ENCODE measurements around the gene TENM3.
"Not testable (repeated sequence)": the region's sequence is repeated elsewhere in the genome, so short reads cannot be mapped to it uniquely, and the experiment has no call there.

Gene TENM3

DNA sequence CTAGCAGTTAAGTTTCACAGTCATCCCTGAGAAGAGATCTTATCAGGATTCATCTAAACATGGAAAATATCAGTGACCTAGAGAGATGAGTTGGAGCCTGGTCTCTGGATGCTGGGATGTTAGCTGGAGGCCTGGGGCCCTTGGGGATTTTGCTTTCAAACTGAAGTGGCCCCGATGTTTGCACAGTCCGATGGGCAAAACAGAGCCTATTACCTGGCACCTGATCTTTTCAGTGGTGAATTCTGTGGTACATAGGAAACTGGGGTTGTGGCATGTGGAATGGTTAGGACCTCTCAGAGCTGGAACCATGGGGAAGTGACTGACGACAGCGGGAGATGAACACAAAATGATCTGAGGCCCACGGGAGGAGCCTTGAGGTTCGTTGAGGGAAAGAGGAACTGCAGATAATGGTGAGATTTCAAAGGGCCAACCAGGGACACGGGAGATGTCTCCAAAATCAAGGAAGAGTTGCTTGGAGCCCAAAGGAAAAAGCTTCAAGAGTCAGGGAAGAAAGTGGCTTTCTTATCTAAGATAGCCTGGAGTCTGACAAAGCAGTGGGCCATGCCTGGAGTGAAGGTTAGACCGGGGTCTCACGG lies 17.8 kb upstream of the TENM3 start:
- in situ Hi-C loops (cut with MboI; ENCODE audit: low sequenced_read_pairs) = no loop called here

DNA sequence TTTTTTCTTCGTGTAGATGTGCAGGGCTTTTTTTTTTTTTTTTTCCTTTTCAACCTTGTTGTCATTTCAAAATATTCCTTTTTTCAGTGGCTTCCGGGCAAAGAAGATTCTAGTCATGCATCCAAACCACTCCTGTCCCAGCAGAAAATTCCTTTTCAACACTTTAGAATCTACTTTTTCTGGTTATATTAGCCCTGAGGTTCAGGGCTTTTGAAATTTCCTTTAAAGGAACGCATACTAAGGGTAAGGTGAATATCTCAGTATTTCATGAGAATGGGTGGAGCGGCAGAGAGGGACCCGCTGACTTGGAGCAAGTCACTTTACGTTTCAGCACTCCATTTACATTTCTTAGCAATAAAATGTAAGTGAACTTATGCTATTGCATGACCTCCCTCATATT lies 15.6 kb upstream of the TENM3 start:
- in situ Hi-C loops (cut with MboI; ENCODE audit: low sequenced_read_pairs) = no loop called here

DNA sequence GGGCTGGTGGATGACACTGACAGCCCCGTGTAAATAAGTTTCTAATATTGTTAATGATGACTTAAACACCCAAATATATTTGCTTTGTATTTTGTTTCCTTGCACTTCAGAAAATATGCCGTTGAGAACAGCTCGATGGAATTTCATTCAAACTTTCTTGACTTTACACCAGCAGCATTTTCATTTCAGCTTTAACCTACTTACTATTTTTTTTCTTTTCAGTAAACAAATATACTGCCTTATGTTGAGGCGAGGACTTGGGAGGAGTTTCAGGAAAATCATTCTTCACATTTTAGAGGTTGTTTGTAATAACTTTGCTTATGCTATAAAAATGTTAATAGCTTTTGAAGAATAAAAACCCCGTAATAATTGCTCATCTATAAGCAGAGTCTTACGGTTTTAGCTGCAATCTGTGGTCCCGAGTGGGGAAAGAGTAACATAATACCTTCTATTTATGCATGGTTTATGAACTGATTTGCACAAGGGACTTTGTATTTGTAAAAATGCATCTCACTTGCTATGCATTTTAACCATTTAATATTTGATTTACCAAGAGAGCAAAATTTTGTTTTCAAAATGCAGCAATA lies 14.1 kb upstream of the TENM3 start:
- in situ Hi-C loops (cut with MboI; ENCODE audit: low sequenced_read_pairs) = no loop called here

DNA sequence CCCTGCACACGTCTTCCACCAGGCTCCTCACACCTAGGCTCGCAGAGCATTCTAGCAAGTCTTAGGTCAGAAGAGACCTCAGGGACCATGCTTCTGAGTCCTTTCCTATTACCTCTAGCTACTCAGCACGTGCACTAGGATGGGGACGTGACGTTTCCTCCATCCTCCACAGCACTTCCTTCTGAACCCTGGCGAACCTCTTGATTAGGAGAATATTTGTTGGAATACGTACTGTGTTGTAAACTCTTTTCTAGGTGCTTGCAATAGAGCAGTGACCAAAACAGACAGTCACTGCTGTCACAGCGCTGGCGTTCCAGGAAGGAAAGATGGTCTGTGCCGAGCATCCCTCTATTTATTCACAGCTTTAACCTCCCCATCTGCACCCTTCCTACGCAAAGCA lies 12.9 kb upstream of the TENM3 start:
- in situ Hi-C loops (cut with MboI; ENCODE audit: low sequenced_read_pairs) = no loop called here

DNA sequence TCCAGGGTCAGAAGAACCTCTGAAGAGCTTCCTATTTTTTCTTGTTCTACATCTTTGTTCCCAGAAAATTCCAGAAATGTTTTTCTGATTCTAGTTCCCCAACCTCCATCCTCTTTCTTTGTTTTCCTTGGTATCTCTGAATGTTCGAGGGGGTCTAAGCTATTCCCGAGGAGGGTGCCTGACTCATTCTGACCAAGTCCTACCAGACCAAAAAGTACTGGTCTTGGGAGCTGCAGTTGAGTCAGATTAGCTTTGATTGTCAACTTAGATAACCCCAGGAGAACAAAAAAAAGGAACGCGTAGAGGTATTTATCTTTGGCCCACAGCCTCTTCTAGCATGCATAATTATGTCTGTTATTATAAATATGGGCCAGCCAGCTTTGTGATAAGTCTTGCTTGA lies 12.1 kb upstream of the TENM3 start:
- in situ Hi-C loops (cut with MboI; ENCODE audit: low sequenced_read_pairs) = no loop called here

DNA sequence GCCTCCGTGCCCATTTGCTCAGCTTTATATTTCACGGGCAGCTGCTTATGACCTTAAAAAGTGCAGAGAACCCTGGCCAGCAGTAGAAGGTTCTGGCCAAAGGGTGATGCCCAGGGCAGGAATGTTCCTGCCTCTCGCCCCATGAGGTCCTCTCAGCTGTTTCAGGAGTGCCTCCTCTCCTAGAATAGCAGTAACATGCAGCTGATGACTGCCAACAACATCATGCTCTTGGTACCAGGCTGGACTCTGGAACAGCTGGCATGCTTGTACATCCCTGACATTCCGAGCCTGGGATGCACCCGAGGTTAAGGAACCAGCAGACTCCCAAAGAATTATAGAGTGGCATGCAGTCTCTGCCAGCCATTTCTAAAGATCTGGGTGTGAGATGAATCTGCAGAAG lies 11.7 kb upstream of the TENM3 start:
- in situ Hi-C loops (cut with MboI; ENCODE audit: low sequenced_read_pairs) = no loop called here

DNA sequence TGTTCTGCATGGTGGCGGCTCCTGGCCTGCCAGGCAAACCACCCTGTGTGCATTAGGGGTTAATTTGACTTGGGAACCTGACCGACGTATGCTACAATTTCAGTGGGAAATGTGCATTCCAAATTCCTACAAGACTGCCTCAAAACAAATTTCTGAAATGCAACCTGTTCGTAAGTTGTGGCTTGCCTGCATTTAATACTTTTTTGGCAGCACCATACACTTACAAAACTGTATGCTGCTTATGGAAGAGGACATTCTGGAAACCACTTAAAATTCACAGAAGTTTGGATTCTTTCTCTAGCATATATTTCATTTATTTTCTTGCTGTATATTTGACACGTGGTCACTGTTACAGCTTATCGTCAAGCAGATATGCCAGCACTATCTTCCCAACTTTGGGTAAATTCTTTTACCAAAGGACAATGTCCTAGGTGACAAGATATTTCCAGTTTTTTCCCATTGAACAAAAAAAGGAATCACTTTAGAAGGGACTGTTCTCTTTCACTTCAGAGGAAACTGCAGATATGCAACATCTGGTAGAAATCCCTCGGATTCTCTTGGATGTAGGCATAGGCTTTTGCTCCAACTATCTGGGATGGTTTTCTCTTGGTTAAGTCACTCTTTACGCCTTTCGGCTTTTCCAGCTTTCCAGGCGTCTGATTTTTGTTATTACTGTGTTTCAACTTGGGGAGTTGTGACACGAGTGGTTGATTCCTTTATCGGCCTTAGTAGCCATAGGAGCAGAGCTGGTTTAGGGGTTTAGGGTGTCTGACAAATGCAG lies 9.7 kb upstream of the TENM3 start:
- in situ Hi-C loops (cut with MboI; ENCODE audit: low sequenced_read_pairs) = no loop called here

DNA sequence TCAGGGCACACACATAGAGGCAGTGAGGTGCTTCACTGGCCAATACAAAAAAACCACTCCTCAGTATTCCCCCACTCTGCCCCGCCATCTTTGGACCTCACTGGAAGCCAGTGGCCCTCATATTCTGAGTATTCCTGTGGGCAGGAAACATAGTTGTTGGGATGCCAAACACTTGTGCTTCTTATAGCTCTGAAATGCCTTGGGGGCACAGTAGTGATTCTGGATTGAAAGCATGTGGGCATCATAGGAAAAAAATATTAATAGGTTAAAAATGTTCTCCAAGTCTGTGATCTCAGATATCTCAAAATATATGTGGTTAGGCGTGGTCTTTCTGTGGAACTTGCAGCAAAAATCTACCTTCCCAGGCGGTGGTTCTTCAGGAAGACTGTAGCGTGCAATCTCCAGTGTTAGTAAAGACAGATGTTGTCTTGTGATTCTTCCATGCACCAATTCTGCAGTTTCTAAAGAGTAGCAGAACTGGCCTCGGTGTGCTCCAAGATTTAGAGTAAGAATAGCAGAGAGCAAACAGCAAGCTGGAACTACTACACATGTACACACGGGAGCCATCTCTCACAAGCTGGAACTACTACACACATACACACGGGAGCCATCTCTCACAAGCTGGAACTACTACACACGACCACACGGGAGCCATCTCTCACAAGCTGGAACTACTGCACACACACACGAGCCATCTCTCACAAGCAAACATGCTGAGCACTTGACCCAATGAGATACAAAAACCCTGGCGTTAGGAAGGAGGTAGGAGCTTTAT lies 8.0 kb upstream of the TENM3 start:
- in situ Hi-C loops (cut with MboI; ENCODE audit: low sequenced_read_pairs) = no loop called here

DNA sequence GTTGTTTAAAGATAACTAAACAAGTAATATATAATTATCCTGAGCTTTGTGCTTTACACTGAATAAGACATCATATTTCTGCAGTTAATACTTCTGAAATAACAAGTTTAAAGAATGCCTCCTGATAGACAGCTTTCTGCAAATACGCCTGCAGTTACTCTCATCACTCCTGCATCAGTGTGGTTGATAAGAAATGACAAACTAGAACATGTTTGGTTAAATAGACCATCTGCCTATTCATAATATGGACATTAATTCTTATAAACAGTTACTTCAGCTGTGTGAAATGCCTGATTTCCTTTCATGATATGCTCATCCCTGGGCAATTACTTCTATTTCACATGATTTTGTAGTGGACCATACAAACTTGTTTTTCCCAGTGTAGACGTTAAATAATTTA lies 7.0 kb upstream of the TENM3 start:
- in situ Hi-C loops (cut with MboI; ENCODE audit: low sequenced_read_pairs) = no loop called here

DNA sequence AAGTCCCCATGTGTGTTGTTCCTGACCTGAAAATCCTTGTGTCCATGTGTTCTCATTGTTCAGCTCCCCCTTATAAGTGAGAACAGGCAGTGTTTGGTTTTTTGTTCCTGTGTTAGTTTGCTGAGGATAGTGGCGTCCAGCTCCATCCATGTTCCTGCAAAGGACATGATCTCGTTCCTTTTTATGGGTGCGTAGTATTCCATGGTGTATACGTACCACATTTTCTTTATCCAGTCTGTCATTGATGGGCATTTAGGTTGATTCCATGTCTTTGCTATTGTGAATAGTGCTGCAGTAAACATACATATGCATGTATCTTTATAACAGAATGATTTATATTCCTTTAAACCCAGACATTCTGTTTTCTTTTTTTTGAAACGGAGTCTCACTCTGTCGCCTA lies 6.2 kb upstream of the TENM3 start:
- in situ Hi-C loops (cut with MboI; ENCODE audit: low sequenced_read_pairs) = not testable (repeated sequence)

DNA sequence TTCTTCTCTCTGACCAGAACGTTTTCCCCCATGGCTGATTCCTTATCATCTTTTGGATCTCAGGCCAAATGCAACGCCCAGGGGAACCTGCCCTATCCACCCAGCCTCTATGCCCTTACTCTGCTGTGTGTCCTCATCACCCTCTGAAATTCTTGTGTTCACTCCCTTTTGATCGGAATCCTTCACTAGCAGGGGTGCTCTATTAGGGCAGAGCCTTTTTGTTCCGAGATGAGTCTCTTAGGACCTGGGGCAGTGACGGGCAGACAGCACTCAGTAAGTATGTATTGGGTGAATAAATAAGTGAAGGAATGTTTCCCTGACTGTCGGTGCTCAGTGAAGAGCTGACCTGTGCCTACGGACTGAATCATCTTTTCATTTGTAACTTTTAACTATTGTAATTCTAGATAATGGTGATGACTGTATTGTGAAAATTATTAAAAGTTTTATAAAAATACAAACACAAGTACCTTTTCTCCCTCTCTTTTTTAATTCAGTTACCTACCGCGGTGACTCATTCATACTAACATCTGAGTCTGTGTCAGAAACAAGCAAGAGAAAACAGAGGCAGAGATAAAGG lies 4.8 kb upstream of the TENM3 start:
- in situ Hi-C loops (cut with MboI; ENCODE audit: low sequenced_read_pairs) = no loop called here

DNA sequence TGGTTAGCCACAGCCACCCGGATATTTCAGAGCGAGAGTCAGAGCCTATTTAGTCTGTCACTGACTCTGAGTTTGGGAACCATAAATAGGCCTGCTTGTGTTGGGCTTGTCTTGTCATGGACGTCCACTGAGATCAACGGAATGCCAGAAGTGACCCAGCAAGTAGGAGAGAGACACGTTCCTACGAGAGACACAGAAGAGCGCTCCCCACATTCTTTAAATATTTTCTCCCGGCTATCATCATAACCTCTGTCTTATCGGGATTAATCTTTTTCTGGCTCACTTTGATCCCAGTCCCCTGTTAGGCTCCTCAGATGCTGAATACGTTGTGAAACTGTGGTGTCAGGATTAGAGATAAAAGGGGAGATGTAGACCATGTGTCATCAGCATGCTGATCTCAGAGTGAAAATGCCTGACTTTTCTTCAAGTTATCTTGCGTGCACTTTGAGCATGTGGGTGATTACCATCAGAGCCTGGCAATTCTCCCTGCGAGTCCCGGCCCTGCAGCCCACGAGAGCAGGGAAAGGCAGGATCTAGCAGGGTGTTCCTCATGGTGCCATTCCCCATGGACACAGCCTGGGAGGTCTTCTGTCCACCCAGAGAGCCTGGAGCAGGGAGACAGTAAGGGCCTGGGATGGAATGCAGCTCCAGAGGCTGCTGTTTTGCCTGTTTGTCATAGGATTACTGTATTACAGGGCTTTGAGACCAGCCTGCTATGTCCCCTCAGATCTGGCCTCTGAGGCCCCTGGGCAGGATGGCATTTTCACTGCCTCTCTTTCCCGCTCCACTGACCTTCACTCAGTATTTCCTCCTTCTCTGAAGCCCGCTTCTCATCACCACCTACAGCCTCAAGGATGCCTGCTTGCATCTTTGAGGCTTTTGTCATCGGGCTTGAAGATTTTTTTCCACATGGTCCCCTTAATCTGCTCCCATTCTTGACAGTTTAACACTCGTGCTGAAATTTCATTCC lies 2.8 kb upstream of the TENM3 start:
- in situ Hi-C loops (cut with MboI; ENCODE audit: low sequenced_read_pairs) = no loop called here

DNA sequence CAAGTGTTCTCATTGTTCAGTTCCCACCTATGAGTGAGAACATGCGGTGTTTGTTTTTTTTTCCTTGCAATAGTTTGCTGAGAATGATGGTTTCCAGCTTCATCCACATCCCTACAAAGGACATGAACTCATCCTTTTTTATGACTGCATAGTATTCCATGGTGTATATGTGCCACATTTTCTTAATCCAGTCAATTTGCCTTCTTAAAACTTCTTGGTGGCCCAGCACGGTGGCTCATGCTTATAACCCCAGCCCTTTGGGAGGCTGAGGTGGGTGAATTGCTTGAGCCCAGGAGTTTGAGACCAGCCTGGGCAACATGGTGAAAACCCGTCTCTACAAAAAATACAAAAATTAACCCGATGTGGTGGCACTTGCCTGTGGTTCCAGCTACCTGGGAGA lies 942 bp upstream of the TENM3 start:
- in situ Hi-C loops (cut with MboI; ENCODE audit: low sequenced_read_pairs) = not testable (repeated sequence)

DNA sequence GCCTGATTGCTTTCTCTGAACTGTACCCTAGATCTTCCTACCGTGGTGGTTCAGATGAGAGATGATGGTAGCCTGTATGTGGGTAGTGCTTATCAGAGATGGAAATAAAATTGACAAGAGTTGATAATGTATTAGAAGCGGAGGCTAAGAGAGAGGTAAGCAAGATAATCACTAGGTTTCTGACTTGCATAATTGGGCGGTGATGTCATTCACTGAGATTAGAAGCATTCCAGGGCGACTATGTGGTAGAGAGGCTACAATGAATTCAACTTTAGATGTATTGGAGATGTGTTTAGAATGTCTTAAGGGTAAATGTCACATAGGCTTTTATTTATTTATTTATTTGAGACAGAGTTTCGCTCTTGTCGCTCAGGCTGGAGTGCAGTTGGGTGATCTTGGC lies 415 bp upstream of the TENM3 start:
- in situ Hi-C loops (cut with MboI; ENCODE audit: low sequenced_read_pairs) = no loop called here

DNA sequence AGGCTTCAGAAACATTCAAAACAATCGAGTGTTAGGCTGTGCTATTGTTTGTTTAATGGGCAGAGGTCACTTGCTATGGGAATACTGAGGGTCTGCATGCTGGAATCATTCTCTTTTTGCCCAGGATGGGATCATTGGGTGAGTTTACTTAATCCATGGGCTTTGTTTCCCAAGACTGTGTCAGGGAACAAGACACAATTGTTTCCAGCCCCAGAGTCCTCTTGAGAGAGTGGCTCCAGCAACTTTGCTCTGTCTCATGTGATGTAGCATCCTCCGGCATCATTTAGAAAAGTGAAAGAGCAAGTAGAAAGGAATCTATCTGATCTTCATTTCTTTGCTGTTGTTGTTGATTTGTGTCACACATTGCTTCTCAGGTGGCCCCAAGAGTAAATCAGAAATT lies 1.8 kb downstream of the TENM3 start:
- in situ Hi-C loops (cut with MboI; ENCODE audit: low sequenced_read_pairs) = no loop called here

DNA sequence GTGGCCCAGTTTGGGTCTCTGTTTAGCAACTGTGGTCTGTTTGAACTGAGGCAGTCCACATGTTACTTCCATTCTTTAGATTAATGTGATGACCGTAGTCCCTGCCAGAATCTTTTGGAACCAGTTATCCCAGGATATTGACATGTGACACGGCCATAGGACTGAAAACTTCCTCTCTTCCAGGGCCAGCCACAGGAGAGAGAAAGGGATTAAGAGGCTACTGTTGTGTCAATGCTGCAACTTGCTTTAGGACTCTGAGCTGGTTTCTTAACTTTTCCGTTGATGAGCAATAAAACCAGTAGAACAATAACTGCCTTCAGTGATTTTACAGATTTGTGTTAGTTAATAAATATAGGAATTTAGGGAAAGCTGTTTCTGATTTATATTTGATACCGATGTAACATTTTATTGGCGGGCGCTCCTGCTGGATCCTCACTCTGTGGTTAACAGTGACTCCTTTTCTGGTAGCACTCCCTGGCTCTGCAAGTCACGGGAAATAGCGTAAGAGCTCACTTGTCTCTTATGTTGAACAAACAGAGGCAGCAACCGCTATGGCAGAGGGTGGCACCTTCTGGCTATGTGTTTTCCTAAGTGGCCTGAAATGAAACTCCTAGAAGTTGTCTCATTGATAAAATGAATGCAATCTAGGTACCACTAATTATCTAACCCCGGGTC lies 2.5 kb downstream of the TENM3 start:
- in situ Hi-C loops (cut with MboI; ENCODE audit: low sequenced_read_pairs) = no loop called here

DNA sequence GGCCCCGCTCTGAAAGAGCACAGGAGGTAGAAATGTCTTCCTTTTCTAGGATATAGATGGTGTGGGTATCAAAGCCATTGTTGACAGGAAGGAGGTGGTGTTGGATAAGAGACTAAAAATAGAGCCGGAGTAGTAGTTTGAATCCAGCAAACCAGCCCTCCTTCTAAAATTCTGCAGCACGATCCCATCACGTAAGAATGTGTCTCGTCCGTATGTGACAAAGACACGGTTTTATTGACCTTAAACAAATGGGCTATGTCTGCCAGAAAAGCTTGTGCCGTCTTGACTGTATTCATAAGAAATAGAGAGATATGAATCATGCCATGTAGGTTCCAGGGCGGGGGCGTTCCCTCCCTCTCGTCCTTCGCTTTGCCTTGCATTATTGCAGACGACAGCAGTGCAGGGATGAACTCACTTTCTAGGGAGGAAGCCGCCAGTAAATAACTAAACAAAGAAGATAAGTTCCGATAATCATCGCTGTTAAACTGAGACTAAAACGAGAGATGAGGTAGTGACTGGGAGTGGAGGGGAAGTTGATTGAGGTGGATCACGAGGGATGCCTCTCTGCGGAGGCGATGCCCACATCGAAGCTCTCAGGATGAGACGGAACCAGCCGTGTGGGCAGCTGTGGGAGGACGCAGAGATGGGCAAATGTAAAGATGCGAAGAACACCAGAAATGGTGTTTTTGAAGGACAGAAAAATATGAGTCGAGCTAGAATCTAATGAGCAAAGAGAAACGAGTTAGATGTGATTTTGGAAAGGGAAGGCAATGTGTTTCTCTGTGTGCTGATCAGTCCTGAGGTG lies 3.4 kb downstream of the TENM3 start:
- in situ Hi-C loops (cut with MboI; ENCODE audit: low sequenced_read_pairs) = no loop called here

DNA sequence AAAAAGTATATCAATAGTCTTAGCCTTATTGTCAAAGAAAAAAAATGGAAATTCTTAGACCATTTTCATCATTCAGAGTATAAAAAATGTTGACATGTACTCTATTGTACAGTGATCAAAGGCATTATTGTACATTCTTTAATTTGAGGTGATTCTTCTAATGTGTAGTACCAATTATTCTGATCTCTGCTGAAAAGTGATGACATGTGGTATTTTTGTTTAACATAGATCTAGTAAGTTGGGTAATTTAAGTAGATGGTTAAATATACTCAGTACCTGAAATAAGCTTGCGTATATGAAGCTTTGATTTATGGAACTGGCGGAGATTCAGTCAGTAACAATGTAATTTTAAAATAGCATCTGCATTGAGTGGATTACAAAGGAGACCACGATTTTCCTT lies 5.1 kb downstream of the TENM3 start:
- in situ Hi-C loops (cut with MboI; ENCODE audit: low sequenced_read_pairs) = no loop called here

DNA sequence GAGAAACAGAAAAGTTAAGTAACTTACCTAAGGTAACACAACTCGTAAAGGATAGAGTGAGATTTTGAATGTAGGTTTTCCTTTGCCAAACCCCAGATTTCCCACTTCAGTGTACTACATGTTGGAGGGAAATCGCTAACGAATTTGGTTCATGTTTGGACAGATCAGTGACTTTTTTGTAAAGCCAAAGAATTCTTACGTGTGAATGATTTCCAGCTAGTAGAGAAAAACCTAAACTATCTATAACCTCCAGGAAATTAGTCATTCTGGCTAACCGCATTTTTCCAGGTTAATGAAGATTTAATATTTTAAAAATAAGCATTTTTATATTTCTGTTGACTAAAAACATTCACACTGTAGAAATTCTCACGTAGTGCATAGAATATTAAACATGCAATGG lies 7.2 kb downstream of the TENM3 start:
- in situ Hi-C loops (cut with MboI; ENCODE audit: low sequenced_read_pairs) = no loop called here
